ENCODE measurements around the gene MEA1.
"Not testable (repeated sequence)": the region's sequence is repeated elsewhere in the genome, so short reads cannot be mapped to it uniquely, and the experiment has no call there.

Gene MEA1

GRCh38 chr6:43013843-43014433, at the start of gene MEA1, which contains the start of gene KLHDC3:
Gene MEA1, minus strand, starts transcription at chr6:43013946. Its CDS starts 133 bp downstream, at chr6:43013813.
Gene KLHDC3, plus strand, starts transcription at chr6:43014249. Its CDS starts 2,944 bp downstream, at chr6:43017193.
- peak; percentile 100 for DNase-seq

- no peak for DNase-seq
Measured at GRCh38 chr6:43062818-43063217, 49.1 kb upstream of the MEA1 start.

GRCh38 chr6:43061861-43062260, 48.1 kb upstream of the MEA1 start:
- no peak for DNase-seq

GRCh38 chr6:43060755-43061633, 47.2 kb upstream of the MEA1 start:
- no peak for DNase-seq

GRCh38 chr6:43060034-43060754, 46.4 kb upstream of the MEA1 start:
- DNase-seq, result no peak

GRCh38 chr6:43059168-43060033, 45.7 kb upstream of the MEA1 start, which contains the start of the genes KLC4 and MRPL2:
Gene KLC4, plus strand, starts transcription at chr6:43059631. Its CDS starts 1,705 bp downstream, at chr6:43061336.
Gene MRPL2, minus strand, starts transcription at chr6:43059434. Its CDS starts 53 bp downstream, at chr6:43059381.
- peak; percentile 100 for DNase-seq

GRCh38 chr6:43058531-43058930, 44.8 kb upstream of the MEA1 start:
- DNase-seq, result no peak

GRCh38 chr6:43055966-43056365, 42.2 kb upstream of the MEA1 start:
- no peak for DNase-seq

- no peak for DNase-seq
Measured at GRCh38 chr6:43054206-43054943, 40.6 kb upstream of the MEA1 start.

- peak; percentile 80 for DNase-seq
Measured at GRCh38 chr6:43053545-43054205, 39.9 kb upstream of the MEA1 start, which contains the start of gene CUL7. Gene CUL7, minus strand, starts transcription at chr6:43053851. Its CDS starts 1,063 bp downstream, at chr6:43052788.

- no peak for DNase-seq
Measured at GRCh38 chr6:43052842-43053544, 39.2 kb upstream of the MEA1 start.

GRCh38 chr6:43052225-43052841, 38.6 kb upstream of the MEA1 start:
- DNase-seq, result no peak

GRCh38 chr6:43050981-43051380, 37.2 kb upstream of the MEA1 start:
- DNase-seq, result no peak

GRCh38 chr6:43047998-43048397, 34.3 kb upstream of the MEA1 start:
- DNase-seq, result no peak

- no peak for DNase-seq
Measured at GRCh38 chr6:43045371-43045930, 31.7 kb upstream of the MEA1 start.

- DNase-seq, result no peak
Measured at GRCh38 chr6:43043310-43043709, 29.6 kb upstream of the MEA1 start.

GRCh38 chr6:43041475-43041874, 27.7 kb upstream of the MEA1 start:
- not testable (repeated sequence) for DNase-seq

GRCh38 chr6:43040542-43041257, 27.0 kb upstream of the MEA1 start:
- DNase-seq, result no peak

GRCh38 chr6:43038727-43039126, 25.0 kb upstream of the MEA1 start:
- no peak for DNase-seq

All from midbrain (tissue), 1 donor.